ELR (cell line): Measurements from ENCODE around the gene HPD.
"Not testable (repeated sequence)": the region's sequence is repeated elsewhere in the genome, so short reads cannot be mapped to it uniquely, and the experiment has no call there.

Experiments used
- DNase-seq: peaks from one replicate; pipeline ENCODE4 v3.0.0-alpha.2; 2015; ENCODE audit warnings: low read depth

The HPD gene

DNA sequence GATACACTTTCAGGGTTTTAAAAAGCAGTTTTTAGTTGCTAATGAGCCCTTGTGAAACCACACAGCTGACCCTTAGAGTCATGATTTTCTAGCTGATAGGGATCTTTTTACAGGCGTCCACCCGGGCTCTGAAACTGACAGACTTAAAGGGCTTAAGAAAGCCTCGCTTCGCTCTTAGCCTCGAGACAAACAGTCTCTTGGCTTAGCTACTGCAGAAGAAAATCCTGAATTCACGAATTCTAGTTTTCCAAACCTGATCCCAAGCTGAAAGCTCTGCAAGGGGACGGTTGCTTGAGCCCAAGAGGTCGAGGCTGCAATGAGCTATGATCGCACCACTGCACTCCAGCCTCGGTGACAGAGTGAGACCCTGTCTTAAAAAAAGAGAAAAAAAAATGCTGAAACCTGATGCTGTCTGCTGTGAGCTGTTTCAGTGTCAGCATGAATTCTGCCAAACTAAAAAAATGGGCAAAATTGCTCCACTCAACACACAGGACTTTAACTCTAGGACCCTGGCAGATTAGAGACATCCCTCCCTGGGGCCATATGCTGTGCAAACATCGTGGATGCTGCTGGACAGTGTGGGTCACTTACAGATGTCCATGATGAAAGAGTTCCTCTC is 3.1 kb upstream of the HPD start:
- no peak for DNase-seq

DNA sequence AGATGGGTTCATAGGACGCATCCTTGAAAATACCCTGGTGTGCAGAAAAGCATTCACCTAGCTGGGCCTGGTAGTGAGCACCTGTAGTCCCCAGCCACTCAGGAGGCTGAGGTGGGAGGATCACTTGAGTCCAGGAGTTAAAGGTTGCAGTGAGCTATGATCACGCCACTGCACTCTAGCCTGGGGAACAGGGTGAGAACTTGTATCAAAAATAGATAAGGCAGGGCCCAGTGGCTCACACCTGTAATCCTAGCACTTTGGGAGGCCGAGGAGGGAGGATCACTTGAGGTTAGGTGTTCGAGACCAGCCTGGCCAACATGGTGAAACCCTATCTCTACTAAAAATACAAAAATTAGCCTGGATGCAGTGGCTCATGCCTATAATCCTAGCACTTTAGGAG is 2.0 kb upstream of the HPD start:
- DNase-seq, result not testable (repeated sequence)

DNA sequence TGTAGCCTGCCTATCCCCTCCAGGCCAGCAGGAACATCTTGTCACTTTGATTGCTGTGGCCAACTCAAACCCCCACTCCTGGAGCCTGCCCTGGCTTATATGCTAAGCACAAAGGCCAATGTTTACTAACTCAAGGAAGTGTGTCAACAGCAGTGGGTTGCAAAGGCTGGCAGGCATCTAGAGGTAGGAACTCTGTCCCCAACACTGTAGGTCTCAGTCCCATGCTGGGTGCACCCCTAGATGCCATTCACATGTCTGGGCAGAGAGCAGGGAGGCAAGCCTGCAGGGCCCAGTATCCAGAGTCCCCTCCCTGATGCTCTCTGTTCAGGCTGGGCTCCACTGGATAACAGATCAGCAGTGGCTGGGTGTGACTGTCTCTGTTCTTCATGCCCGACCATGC is 1.6 kb upstream of the HPD start:
- DNase-seq, result no peak

DNA sequence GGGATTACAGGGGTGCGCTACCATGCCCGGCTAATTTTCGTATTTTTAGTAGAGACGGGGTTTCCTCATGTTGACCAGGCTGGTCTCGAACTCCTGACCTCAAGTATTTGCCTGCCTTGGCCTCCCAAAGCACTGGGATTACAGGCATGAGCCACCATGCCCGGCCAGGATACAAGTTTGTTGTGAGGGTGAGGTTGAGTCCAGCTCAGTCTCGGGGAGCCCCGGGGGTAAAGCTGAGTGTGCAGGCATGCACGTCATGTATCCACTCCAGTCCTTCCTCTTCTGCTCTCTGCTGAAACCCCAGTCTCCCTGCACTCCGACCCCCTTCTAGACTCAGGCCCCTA is 369 bp downstream of the HPD start:
- no peak for DNase-seq

DNA sequence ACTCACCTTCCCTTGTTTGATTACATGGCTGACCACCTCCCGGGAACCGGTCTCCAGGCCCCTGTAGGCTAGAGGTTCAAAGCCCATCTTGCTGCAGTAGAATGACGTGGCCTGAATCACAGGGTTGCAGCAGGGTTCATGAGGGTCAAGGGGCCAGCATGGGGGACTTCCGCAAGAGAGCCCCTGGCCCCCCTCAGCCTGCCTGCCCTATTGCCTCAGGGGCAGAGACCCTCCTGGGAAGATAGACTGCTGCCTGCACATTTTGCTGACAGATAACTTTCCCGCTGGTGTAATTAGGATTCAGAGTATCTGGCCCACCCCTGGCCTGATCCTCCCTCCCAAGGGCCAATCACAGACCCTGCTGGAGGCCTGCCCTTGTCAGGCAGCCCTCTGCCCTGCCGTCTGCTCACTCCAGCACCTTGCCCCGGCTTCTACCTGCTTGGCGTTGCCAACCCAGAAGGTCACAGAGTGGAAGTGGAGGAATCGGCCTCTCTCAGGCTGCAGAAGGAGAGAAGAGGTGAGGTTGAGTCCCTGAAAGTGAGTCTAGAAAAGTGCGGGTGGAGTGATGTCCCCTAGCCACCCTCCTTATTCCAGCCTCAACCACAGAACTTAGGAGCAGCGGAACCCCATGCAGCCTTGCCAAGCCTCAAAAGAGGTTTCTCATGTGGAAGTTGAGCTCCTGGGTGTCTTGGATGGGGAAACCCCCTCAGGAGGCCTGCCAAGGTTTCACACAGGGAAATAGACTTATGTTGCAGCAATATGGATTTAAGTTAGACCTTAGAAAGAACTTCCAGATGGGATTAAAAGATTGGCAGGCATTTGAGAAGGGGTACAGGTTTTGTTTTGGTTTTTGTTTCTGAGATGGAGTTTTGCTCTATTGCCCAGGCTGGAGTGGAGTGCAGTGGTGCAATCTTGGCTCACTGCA is 1.1 kb downstream of the HPD start:
- no peak for DNase-seq

DNA sequence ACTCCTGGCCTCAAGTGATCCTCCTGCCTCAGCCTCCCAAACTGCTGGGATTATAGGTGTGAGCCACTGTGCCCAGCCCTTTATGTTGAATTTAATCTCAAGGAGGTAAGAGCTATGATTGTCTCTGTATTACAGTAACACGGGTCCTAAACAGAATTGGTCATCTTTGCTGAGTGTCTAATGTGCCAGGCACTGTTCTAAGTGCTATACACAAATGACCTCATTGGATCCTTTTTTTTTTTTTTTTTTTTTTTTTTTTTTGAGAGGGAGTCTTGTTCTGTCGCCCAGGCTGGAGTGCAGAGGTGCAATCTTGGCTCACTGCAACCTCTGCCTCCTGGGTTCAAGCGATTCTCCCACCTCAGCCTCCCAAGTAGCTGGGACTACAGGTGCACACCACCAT is 6.3 kb downstream of the HPD start:
- DNase-seq, result not testable (repeated sequence)

DNA sequence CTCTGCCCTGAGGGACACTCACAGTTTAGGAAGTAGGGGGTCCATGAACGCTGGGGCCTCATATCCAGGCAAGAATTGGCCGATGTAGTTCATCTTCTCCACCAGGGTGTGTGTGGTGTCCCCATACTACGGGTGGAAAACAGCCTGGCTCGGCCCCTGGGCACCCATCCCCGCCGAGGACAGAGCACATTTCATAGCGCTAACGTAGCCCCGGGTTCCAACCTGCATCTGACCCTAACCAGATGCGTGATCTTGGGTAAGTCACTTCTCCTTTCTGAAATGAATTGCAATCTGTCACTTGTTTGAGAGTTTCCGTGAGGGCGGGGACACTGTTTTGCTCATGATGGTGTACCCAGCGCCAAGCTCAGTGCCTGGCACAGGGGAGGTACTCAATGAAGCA is 9.0 kb downstream of the HPD start:
- no peak for DNase-seq

DNA sequence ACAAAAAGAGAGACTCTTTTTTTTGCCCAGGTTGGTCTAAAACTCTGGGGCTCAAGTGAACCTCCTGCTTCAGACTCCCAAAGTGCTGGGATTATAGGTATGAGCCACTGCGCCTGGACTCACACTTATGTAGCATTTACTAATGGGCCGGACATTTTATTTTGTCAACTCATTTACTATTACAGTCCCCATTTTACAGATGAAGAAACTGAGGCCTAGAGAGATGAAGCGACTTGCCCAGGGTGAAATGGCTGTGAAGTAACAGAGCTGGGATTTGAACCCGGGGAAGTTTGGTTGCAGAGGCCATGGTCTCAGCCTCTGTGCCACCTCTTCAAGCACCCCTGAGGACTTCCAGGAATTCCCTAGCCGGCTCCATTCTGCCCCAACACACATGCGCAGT is 9.4 kb downstream of the HPD start:
- DNase-seq, result no peak

DNA sequence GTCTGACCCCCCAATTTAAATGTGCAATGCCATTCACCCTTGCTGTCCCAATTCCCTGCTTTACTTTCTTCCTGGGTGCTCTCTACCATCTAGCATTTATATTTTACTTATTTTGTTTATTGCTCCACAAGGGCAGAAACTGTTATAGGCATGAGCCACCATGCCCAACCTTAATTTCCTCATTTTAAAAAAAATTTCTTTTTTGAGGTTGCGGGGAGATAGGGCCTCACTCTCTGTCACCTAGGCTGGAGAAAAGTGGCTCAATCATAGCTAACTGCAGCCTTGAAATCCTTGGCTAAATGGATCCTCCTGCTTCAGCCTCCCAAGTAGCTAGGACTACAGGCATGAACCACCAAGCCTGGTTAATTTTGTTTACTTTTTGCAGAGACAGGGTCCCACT is 13.0 kb downstream of the HPD start:
- DNase-seq, result no peak

DNA sequence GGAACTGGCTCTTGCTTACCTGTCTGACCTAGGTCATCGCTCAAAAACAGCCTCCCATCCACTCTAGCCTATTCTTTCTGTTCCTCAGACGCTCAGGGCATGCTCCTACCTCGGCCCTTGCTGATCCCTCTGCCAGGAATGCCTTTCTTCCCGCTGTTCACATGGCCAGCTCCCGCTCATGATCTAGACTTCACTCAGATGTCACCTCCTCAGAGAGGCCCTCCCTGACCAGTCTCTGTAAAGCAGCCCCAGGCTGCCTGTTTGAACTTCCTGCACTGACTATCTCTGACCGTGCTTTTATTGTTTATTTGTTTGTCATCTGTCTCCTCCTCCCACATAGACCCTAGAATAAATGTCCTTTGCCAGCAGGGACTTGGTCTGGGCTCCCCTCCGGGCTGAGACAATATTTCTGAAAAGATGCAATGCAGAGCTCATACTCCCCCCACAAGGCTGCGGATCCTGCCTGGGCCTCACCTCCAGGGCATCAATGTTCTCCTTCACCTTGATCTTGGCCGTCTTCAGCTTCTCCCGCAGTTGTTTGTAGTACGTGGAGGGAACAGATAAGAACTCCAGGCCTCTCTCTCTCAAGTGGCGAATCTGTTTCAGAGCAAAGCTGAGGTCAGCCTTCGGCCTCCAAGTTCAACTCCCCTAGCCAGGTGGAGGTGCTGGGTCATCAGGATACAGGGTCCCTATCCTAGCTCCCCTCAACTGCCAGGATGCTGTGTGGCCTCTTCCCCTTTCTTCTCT is 15.2 kb downstream of the HPD start:
- no peak for DNase-seq

DNA sequence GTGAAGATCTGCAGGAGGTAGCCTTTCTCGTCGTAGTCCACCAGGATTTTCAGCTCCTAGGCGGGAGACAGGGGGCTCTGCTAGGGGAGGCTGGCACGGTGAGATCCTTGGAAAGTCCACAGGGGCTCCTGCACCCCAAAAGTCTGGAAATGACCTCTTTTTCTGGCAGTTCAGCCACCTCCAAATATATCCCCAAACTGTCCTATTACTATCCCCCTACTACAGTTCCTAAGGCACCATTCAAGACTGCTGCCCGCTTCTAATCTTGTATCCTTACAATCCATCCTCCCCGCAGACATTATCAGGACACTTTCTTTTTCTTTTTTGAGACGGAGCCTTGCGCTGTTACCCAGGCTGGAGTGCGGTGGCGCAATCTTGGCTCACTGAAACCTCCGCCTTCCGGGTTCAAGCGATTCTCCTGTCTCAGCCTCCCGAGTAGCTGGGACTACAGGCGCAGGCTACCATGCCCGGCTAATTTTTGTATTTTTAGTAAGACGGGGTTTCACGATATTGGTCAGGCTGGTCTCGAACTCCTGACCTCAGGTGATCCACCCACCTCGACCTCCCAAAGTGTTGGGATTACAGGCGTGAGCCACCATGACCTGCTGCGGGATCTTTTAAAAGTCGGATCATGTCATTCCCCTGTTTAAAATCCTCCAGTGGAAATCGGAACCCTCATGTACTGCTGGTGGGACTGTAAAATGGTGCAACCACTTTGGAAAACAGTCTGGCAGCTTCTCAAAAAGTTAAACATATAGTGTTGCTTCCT is 18.5 kb downstream of the HPD start:
- DNase-seq, result no peak

DNA sequence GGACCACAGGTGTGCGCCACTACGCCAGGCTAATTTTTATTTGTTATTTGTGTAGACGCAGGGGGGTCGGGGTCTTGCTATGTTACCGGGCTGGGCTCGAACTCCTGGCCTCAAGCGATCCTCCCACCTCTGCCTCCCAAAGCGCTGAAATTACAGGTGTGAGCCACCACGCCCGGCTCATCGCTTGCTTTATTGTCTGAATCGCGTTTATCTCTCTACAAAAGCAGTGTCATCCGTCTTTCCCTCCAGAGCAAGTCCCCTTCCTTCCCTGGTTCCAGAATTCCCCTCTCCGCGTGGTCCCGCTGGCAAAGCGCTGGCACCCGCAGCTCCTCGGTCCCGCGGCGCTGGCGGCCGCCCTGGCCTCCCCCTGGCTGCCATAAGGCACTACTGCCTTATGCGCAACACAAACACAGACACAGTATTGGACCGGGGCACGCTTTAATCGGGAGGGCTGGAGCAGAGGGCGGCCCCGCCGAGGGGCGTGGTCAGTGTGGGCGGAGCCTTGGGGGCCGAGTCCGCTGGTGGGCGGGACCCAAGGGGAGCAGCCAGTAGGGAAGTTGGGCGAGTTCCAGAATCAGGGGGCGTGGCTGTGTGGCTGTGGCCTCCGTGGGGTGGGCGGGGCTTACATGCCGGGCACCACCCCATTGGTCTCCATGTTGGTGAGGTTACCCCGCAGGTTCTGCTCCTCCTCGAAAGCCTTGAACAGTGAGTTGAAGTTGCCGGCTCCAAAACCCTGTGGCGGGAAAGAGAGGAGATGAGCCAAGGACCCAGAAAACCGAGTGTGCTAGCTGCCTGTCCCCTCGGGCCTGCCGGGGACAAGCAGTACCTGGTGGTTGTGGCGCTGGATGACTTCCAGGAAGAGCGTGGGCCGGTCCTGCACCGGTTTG is 19.3 kb downstream of the HPD start:
- DNase-seq, result peak; percentile 98

DNA sequence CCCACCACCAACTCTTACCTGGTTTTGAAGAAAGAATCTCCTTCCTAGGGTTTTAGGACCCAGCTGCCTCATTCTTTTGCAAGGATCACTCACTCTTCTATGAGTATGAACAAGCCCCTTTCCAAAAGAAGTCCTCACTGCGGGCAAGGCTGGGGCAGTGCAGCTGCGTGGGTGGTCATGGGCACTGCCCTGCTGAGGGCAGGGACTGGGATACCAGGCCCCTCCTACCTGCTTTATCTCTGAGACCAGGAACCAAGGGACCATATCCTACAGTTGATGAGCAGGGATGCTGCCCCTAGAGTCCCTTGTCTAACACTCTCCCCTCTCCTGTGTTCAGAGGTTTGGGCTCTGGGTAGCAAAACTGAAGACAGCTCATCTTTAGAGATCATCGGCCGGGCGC is 20.5 kb downstream of the HPD start:
- no peak for DNase-seq

DNA sequence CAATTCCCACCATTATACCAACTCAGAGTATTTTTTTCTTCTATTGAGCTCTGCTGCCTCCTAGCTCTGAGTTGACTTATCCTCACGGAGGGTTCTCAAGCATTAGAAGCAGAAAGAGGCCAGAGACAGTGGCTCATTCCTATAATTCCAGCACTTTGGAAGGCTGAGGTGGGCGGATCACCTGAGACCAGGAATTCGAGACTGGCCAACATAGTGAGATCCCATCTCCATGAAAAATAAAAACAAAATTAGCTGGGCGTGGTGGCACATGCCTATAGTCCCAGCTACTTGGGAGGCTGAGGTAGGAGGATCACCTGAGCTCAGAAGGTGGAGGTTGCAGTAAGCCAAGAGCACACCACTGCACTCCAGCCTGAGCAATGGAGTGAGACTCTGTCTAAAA is 21.0 kb downstream of the HPD start:
- no peak for DNase-seq

DNA sequence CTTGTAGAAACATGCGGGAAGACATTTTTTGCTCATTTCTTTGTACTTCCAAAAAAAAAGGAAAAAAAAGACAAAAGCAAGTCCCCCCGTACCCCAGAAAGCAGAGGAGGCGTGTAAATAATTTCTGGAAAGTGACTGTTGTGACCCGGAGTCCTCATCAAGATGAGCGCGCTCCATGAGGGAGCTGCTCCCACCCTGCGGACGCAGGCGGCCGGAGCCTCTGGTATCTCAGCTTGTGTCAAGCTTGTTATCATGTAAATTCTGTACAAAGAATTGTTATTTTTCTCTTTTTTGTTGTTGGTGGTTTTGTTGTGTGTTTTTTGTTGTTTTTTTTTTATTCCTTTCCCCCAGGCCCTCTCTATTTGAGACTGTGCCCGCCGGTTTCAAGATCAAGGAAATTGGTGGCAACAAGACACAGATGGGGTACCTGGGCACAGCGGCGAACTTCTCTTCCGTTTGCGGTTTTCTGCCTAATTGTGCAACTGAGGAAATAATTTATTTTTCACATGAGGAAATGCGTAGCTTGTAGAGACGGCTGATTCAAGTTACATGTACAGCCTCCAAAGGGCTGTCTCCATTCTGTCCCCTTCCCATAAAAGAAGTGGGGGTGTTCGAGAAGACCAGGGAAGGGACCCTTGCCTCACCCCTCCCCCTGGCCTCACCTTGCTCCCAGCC is 27.0 kb downstream of the HPD start:
- no peak for DNase-seq

DNA sequence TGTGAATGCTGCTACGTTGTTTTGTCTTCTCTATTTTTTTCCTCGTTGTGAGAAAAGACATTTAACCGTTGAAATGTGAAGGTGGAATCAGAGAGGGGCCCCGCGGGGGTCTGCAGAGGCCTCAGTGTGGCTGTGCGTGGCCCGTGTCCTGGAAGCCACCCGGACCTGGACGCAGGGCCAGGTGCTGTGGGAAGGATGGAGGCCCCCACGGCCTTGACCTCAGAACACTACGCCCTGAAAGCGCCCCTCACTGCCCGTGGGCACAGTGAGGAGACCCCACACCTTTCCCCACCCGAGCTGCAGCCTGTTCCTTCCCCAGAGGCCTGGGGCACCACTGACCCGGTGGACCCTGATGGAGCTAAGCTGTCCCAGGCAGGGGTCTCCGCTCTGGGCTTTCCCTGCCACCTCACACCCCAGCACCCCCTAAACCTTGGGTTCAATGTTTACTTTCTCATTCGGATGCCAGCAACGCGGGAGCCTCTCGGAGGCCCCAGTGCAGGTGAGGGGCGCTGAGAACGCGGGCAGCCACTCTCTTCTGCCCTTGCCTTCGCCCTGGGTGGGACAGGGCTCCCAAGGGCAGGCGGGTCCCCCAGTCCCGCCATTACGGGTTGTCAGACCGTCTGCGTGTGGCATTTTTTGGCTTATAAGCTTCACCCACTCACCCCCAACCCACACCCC is 27.9 kb downstream of the HPD start:
- DNase-seq, result no peak

DNA sequence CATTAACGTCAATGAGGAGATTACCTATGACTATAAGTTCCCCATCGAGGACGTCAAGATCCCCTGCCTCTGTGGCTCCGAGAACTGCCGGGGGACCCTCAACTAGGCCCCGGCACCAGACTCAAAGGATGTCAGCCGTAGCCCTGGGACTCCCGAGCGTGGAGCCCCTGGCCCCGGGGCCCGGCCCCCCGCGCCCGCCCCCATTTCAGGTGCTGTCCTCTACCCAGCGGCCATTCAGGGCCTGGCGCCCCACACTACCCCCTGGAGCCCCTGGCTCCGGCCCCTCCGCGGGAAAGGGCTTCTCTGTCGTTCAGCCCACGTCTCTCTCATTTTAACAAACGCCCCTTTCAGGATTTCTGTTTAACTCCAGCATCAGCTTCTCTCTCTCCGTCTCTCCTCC is 28.5 kb downstream of the HPD start:
- no peak for DNase-seq

DNA sequence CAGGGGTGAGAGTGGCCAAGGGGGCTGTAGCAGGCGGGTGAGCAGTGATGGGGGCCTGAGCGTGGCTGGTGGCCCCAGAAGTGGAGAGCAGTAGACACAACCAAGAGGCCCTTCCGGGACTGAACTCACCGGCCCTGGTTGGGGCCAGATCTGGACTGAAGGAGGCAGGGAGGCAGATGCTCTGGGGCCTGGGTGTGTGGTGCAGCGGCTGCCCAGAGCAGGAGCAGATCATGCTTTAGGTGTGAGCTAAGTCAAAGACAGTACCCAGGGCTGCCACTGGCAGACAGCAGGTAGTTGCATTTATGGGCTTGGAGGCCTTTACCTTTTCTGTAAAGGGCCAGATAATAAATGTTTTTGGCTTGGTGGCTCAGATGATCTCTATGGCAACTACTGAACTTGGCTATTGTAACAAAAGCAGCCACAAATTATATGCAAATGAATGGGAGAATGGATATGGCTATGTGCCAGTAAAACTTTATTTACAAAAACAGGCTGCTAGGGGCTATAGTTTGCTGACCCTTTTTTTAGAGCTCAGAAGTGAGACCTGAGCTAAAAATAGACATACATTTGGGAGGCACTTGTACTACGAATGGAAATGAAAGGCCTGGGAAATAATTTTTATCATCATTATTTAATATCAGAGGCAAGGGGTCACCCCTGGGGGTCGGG is 29.3 kb downstream of the HPD start:
- DNase-seq, result no peak

DNA sequence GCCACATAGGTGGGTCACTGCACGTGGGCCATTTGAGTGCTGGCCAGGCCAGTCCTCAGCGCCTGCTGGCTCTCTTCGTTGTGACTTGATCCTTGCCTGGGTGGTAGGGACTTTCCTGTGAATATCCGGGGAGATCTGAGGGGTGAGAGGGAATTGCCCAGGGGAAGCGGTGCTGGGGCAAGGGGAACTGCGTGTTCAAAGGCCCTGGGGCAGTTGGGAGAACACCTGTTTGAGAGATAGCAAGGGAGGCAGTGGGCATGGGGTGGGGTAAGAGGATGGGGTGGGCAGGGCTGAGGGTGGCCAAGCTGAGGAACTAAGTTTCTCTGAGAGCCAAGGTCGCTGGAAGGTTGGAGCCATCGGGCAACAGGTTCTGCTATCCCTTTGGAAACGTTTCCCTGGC is 29.8 kb downstream of the HPD start:
- DNase-seq, result no peak

DNA sequence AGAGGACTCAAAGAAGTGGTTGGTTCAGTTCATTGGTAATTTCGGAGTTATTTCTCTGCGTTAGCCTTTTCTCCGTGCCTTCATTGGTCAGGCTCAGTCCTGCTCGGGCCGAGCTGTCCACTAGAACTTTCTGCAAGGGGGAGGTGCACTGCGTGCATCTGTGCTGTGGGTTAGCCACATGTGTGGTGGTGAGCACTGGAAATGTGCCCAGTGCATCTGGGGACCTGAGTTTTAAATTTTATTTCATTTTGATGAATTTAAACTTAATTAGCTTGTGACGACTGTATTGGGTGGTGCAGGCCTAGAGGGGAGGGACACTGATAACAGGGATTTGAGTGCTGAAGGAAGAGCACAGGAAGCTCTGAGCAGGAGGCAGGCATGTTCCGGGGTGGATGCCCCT is 30.4 kb downstream of the HPD start:
- no peak for DNase-seq
